ENCODE measurements around the gene NCAM2. TPM values are rescaled to one million over a fixed set of nuclear protein-coding genes. Genes with fewer than 3 reads are reported as not detected.

Gene NCAM2
- total and polyA plus RNA-seq, 2 of the 8 experiments (the other 6 are each of a cell fraction or from before 2014, with no cell fraction given), result 0.14 to 1.1 TPM

DNA sequence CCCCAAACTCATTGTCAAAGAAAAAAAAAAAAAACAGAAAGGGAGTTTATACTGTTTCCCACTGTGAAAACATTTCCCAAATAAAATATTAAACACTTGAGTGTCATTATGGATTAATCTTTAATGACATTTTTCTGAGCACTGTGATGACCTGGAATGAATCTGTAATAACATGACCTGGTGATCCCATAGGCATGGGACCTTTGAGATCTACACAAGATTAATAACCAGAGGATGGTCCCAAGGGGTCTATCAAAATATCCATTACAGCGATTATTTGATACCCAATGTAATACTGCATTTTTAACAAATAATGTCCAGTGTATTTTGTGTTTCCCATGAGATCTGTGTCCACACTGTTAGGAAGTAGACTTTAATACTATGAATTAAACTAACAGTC lies 32.4 kb upstream of the NCAM2 start (continued):
- TF ChIP-seq, protein P1, sequence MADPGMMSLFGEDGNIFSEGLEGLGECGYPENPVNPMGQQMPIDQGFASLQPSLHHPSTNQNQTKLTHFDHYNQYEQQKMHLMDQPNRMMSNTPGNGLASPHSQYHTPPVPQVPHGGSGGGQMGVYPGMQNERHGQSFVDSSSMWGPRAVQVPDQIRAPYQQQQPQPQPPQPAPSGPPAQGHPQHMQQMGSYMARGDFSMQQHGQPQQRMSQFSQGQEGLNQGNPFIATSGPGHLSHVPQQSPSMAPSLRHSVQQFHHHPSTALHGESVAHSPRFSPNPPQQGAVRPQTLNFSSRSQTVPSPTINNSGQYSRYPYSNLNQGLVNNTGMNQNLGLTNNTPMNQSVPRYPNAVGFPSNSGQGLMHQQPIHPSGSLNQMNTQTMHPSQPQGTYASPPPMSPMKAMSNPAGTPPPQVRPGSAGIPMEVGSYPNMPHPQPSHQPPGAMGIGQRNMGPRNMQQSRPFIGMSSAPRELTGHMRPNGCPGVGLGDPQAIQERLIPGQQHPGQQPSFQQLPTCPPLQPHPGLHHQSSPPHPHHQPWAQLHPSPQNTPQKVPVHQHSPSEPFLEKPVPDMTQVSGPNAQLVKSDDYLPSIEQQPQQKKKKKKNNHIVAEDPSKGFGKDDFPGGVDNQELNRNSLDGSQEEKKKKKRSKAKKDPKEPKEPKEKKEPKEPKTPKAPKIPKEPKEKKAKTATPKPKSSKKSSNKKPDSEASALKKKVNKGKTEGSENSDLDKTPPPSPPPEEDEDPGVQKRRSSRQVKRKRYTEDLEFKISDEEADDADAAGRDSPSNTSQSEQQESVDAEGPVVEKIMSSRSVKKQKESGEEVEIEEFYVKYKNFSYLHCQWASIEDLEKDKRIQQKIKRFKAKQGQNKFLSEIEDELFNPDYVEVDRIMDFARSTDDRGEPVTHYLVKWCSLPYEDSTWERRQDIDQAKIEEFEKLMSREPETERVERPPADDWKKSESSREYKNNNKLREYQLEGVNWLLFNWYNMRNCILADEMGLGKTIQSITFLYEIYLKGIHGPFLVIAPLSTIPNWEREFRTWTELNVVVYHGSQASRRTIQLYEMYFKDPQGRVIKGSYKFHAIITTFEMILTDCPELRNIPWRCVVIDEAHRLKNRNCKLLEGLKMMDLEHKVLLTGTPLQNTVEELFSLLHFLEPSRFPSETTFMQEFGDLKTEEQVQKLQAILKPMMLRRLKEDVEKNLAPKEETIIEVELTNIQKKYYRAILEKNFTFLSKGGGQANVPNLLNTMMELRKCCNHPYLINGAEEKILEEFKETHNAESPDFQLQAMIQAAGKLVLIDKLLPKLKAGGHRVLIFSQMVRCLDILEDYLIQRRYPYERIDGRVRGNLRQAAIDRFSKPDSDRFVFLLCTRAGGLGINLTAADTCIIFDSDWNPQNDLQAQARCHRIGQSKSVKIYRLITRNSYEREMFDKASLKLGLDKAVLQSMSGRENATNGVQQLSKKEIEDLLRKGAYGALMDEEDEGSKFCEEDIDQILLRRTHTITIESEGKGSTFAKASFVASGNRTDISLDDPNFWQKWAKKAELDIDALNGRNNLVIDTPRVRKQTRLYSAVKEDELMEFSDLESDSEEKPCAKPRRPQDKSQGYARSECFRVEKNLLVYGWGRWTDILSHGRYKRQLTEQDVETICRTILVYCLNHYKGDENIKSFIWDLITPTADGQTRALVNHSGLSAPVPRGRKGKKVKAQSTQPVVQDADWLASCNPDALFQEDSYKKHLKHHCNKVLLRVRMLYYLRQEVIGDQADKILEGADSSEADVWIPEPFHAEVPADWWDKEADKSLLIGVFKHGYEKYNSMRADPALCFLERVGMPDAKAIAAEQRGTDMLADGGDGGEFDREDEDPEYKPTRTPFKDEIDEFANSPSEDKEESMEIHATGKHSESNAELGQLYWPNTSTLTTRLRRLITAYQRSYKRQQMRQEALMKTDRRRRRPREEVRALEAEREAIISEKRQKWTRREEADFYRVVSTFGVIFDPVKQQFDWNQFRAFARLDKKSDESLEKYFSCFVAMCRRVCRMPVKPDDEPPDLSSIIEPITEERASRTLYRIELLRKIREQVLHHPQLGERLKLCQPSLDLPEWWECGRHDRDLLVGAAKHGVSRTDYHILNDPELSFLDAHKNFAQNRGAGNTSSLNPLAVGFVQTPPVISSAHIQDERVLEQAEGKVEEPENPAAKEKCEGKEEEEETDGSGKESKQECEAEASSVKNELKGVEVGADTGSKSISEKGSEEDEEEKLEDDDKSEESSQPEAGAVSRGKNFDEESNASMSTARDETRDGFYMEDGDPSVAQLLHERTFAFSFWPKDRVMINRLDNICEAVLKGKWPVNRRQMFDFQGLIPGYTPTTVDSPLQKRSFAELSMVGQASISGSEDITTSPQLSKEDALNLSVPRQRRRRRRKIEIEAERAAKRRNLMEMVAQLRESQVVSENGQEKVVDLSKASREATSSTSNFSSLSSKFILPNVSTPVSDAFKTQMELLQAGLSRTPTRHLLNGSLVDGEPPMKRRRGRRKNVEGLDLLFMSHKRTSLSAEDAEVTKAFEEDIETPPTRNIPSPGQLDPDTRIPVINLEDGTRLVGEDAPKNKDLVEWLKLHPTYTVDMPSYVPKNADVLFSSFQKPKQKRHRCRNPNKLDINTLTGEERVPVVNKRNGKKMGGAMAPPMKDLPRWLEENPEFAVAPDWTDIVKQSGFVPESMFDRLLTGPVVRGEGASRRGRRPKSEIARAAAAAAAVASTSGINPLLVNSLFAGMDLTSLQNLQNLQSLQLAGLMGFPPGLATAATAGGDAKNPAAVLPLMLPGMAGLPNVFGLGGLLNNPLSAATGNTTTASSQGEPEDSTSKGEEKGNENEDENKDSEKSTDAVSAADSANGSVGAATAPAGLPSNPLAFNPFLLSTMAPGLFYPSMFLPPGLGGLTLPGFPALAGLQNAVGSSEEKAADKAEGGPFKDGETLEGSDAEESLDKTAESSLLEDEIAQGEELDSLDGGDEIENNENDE (IDR thresholded peaks at IDR 0.05; ENCODE audit: insufficient replicate concordance, low read length), result no peak
- TF ChIP-seq POLR2A (IDR thresholded peaks at IDR 0.05; ENCODE audit: control extremely low read depth in 1 of 2, low read depth in 2 of 2, low read length in 2 of 2) (no peak), CHD2 (IDR thresholded peaks at IDR 0.05; ENCODE audit: low read length) (no peak), JUN (IDR thresholded peaks at IDR 0.05; ENCODE audit: low read depth, low read length) (no peak), SIX5 (IDR thresholded peaks at IDR 0.05; ENCODE audit: low read depth, low read length) (no peak), EGR1 (IDR thresholded peaks at IDR 0.05; ENCODE audit: borderline replicate concordance, low read depth, low read length) (no peak), TBP (IDR thresholded peaks at IDR 0.05; ENCODE audit: low read depth, low read length) (no peak), CHD1 (IDR thresholded peaks at IDR 0.05; ENCODE audit: low read depth, low read length) (no peak), NANOG (IDR thresholded peaks at IDR 0.05; ENCODE audit: insufficient read depth, low read depth, low read length, poor library complexity, severe bottlenecking) (no peak), POU5F1 (IDR thresholded peaks at IDR 0.05; ENCODE audit: low read depth, low read length) (no peak)
- TF ChIP-seq, protein P2, sequence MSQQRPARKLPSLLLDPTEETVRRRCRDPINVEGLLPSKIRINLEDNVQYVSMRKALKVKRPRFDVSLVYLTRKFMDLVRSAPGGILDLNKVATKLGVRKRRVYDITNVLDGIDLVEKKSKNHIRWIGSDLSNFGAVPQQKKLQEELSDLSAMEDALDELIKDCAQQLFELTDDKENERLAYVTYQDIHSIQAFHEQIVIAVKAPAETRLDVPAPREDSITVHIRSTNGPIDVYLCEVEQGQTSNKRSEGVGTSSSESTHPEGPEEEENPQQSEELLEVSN (IDR thresholded peaks at IDR 0.05), result no peak
